Stimulated activated CD8-positive, alpha-beta memory T cell treated with anti-CD3 and anti-CD28 coated beads, Interleukin-2, amount 100 ng/mL, for 1 hour (primary cell): Measurements from ENCODE around the gene SMC5.
"Not testable (repeated sequence)": the region's sequence is repeated elsewhere in the genome, so short reads cannot be mapped to it uniquely, and the experiment has no call there.

Experiments
- DNase-seq, 2 donors: peaks; one replicate each; pipeline ENCODE4 v3.0.0-alpha.2; 2020; ENCODE audit warnings: low read depth in 2 of 2

SMC5 gene

GRCh38 chr9:70263421-70263820, 4.6 kb downstream of the SMC5 start:
- DNase-seq = no peak

- DNase-seq = no peak
These were observed 19.5 kb downstream of the SMC5 start for GRCh38 chr9:70278305-70278704.

GRCh38 chr9:70283848-70284247, 25.1 kb downstream of the SMC5 start:
- no peak for DNase-seq

- DNase-seq = no peak
These were observed 26.5 kb downstream of the SMC5 start for GRCh38 chr9:70285246-70285645.

GRCh38 chr9:70285981-70286598, 27.3 kb downstream of the SMC5 start:
- DNase-seq = no peak

GRCh38 chr9:70290626-70291025, 31.8 kb downstream of the SMC5 start:
- no peak for DNase-seq

GRCh38 chr9:70291446-70291845, 32.7 kb downstream of the SMC5 start:
- DNase-seq = no peak

GRCh38 chr9:70292253-70292652, 33.5 kb downstream of the SMC5 start:
- no peak for DNase-seq

- no peak for DNase-seq
These were observed 34.4 kb downstream of the SMC5 start for GRCh38 chr9:70293214-70293613.

- DNase-seq = no peak
These were observed 38.4 kb downstream of the SMC5 start for GRCh38 chr9:70297141-70297540.

- no peak for DNase-seq
These were observed 39.5 kb downstream of the SMC5 start for GRCh38 chr9:70298245-70298771.

- no peak for DNase-seq
These were observed 44.5 kb downstream of the SMC5 start for GRCh38 chr9:70303268-70303667.

- no peak for DNase-seq
These were observed 46.0 kb downstream of the SMC5 start for GRCh38 chr9:70304810-70305209.

- no peak for DNase-seq
These were observed 56.6 kb downstream of the SMC5 start for GRCh38 chr9:70315389-70315788.

GRCh38 chr9:70318002-70318401, 59.2 kb downstream of the SMC5 start:
- no peak for DNase-seq

- DNase-seq = no peak
These were observed 63.3 kb downstream of the SMC5 start for GRCh38 chr9:70322096-70322495.

GRCh38 chr9:70324963-70325362, 66.2 kb downstream of the SMC5 start:
- DNase-seq = no peak

GRCh38 chr9:70328625-70329024, 69.8 kb downstream of the SMC5 start:
- not testable (repeated sequence) for DNase-seq

- DNase-seq = no peak
These were observed 81.8 kb downstream of the SMC5 start for GRCh38 chr9:70340572-70340971.

GRCh38 chr9:70347046-70347445, 88.3 kb downstream of the SMC5 start:
- DNase-seq = no peak

- DNase-seq = no peak
These were observed 93.6 kb downstream of the SMC5 start for GRCh38 chr9:70352356-70352755.

- DNase-seq = no peak
These were observed 94.0 kb downstream of the SMC5 start for GRCh38 chr9:70352802-70353201.

GRCh38 chr9:70355801-70356200, 97.0 kb downstream of the SMC5 start:
- DNase-seq = no peak

- DNase-seq = no peak
These were observed 104.2 kb downstream of the SMC5 start for GRCh38 chr9:70362952-70363351.
